Suprapubic skin (tissue), 4 donors: ENCODE measurements around the gene TPRN. TPM values are rescaled to one million over a fixed set of nuclear protein-coding genes. Genes with fewer than 3 reads are reported as not detected.

Experiments used
- DNase-seq, 2 donors: peaks; one replicate each; pipeline ENCODE4 v3.0.0-alpha.2; 2019; ENCODE audit warnings: low spot score in 2 of 2
- H3K27ac ChIP-seq: fragments of 200-600 bp; sonication (generic); one replicate; pipeline ENCODE4 v1.5.1; 2019
- H3K27me3 ChIP-seq: fragments of 200-600 bp; sonication (generic); one replicate; pipeline ENCODE4 v1.5.1; 2019
- H3K36me3 ChIP-seq: fragments of 200-600 bp; sonication (generic); one replicate; pipeline ENCODE4 v1.5.1; 2019
- H3K4me1 ChIP-seq: fragments of 200-600 bp; sonication (generic); one replicate; pipeline ENCODE4 v1.5.1; 2019
- H3K4me3 ChIP-seq: fragments of 200-600 bp; sonication (generic); one replicate; pipeline ENCODE4 v1.5.1; 2019; ENCODE audit warnings: mild to moderate bottlenecking
- H3K9me3 ChIP-seq: fragments of 200-600 bp; sonication (generic); one replicate; pipeline ENCODE4 v1.5.1; 2019
- EP300 ChIP-seq: sonication (generic); formaldehyde crosslinking; IDR thresholded peaks from one replicate; pipeline ENCODE4 v1.6.1; 2017; ENCODE audit warnings: antibody characterized with exemption
- POLR2A ChIP-seq, 2 donors: fragments of 450-650 bp; IDR thresholded peaks; one replicate each; pipeline ENCODE4 v1.6.1; 2017; ENCODE audit warnings: antibody characterized with exemption in 2 of 2, mild to moderate bottlenecking in 2 of 2, moderate library complexity in 2 of 2
- POLR2AphosphoS5 ChIP-seq, 3 donors: sonication (generic); formaldehyde crosslinking; IDR thresholded peaks; one replicate each; pipeline ENCODE4 v1.6.1; 2017; ENCODE audit warnings: antibody characterized with exemption in 3 of 3
- WGBS: methylation state at CpG from one replicate; pipeline ENCODE4 v1.1.5; 2018; 5-methylcytosine and 5-hydroxymethylcytosine counted together
- total RNA-seq, 4 donors: library from RNA; depleted of rRNA; stranded (reverse); fragments of >200 nt; gene quantifications; one replicate each; pipeline ENCODE4 v1.1.0, GENCODE V29; 2016
- TF ChIP-seq, protein P1 (sequence below), 2 donors: fragments of 200-600 bp in 1 of 2; fragments of 450-650 bp in 1 of 2; sonication (generic) in 1 of 2; IDR thresholded peaks; one replicate each; pipeline ENCODE4 v1.5.1; 2016 to 2019; ENCODE audit warnings: antibody characterized with exemption in 2 of 2, mild to moderate bottlenecking in 1 of 2, moderate library complexity in 1 of 2

Gene TPRN
- total RNA-seq, 4 donors from 2014 or later: 12.6 to 23.6 (median 18.7) TPM

DNA sequence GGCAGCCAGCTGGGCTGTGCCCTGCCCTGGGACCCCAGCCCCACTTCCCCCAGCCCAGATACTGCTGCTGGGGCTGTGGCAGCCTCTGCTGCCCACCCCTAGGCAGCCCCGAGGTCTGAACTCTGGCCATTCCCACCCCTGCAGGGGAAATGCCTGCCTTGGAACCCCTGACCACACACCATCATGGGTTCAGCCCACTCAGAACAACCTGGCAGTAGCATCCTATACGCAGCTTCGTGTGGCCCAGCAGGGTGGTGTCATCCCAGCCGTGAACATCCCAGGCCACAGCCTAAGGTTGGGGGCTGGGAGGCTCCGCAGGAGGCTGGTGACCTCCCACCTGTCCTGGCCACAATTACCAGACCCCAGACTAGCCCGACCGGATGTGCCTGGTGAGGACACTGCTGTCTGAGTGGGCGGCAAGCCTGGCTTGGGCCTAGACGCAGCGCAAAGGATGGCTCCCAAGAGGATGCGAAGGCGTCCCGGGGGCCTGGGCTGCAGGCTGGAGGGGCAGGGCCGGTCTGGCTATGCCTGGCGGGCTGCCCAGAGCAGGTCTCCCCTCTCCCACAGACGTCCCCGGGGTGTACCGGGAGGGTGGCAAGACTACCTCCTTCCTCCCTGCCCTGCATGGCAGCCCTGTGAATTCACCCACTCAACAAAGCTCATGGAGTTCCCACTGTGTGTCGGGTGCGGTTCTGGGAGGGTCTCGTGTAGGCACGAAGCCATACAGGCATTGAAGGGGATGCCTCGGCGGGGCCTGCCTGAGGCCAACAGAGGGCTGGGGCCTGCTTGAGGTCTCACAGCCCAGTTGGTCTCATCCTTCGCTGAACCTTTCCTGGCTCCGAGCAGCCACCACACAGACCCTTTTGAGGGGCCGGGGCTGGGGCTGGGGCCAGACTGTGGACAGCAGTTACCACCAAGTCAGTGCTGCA is 28.7 kb upstream of the TPRN start:
- Histone ChIP-seq H3K27ac (no peak overlapping the region), H3K27me3 (peaks cover 61% of the 10 kb centered on the region), H3K9me3 (no peaks in the 10 kb centered on the region), H3K36me3 (no peaks in the 10 kb centered on the region), H3K4me3 (no peak overlapping the region), H3K4me1 (peaks cover 35% of the 10 kb centered on the region)
- TF ChIP-seq POLR2AphosphoS5 (IDR thresholded peaks at IDR 0.05) (no peak), POLR2A (IDR thresholded peaks at IDR 0.05) (no peak), EP300 (no peak)
- TF ChIP-seq, protein P1, sequence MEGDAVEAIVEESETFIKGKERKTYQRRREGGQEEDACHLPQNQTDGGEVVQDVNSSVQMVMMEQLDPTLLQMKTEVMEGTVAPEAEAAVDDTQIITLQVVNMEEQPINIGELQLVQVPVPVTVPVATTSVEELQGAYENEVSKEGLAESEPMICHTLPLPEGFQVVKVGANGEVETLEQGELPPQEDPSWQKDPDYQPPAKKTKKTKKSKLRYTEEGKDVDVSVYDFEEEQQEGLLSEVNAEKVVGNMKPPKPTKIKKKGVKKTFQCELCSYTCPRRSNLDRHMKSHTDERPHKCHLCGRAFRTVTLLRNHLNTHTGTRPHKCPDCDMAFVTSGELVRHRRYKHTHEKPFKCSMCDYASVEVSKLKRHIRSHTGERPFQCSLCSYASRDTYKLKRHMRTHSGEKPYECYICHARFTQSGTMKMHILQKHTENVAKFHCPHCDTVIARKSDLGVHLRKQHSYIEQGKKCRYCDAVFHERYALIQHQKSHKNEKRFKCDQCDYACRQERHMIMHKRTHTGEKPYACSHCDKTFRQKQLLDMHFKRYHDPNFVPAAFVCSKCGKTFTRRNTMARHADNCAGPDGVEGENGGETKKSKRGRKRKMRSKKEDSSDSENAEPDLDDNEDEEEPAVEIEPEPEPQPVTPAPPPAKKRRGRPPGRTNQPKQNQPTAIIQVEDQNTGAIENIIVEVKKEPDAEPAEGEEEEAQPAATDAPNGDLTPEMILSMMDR (IDR thresholded peaks at IDR 0.05): no peak
- DNase-seq: no peak
- 50% methylated on average over 14 of the region's 27 CpGs for WGBS

DNA sequence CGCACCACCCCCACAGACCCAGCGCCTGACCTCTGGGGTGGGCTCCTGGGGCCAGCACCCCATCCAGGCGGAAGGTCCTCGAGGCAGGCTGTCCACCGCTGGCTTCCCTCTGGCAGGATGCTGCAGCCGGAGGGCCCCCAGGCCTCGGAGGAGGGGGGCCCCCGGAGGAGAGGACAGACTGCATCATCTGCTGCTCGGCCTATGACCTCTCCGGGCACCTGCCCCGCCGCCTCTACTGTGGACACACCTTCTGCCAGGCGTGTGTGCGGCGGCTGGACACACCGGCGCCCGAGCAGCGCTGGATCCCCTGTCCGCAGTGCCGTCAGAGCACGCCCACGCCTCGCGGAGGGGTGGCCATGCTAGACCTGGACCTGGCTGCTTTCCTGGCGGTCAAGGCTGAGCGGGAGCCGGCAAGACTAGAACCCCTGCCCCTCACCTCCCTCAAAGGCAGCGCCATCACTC is 28.0 kb upstream of the TPRN start:
- Histone ChIP-seq H3K4me1 (peaks cover 40% of the 10 kb centered on the region), H3K9me3 (no peaks in the 10 kb centered on the region), H3K27me3 (peaks cover 55% of the 10 kb centered on the region), H3K36me3 (no peaks in the 10 kb centered on the region), H3K27ac (no peak overlapping the region), H3K4me3 (no peak overlapping the region)
- TF ChIP-seq, protein P1 (IDR thresholded peaks at IDR 0.05): no peak
- TF ChIP-seq EP300 (no peak), POLR2AphosphoS5 (IDR thresholded peaks at IDR 0.05) (no peak), POLR2A (IDR thresholded peaks at IDR 0.05) (no peak)
- DNase-seq: no peak
- WGBS: 56% methylated on average over 16 of the region's 29 CpGs

DNA sequence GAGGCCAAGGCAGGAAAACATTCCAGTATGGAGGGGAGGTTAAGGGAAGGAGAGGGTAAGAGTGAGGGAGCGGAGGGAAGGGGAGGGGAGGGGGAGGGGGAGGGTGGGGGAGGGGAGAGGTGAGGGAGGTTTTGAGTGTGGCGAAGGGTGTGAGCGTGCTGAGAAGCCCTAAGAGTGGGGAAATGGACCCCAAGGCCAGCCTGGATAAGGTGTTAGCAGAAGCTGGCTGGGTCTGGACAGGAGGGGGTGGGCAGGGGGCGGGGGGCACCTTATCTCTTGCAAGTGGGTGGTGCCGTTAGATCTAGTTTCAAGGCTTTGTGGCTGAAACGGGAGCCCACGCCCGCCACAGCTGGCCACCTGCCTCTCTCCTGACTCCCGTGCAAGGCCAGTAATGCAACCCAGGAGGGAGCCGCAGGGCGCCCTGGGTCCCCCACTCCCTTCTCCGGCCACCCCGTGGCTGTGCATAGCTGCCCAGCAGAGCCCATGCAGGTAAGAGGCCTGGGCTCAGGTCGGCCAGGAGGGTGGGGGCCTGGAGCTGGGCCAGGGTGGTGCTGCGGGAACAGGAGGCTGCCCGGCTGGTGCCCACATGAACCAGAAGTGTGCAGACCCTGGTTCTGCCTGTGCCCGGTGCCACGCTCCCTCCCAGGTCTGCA is 27.4 kb upstream of the TPRN start:
- H3K27me3 ChIP-seq: peaks cover 49% of the 10 kb centered on the region
- H3K36me3 ChIP-seq: no peaks in the 10 kb centered on the region
- peaks cover 42% of the 10 kb centered on the region for H3K4me1 ChIP-seq
- no peak overlapping the region for H3K27ac ChIP-seq
- no peak overlapping the region for H3K4me3 ChIP-seq
- TF ChIP-seq EP300 (no peak), POLR2A (IDR thresholded peaks at IDR 0.05) (no peak), POLR2AphosphoS5 (IDR thresholded peaks at IDR 0.05) (no peak)
- TF ChIP-seq, protein P1 (IDR thresholded peaks at IDR 0.05): no peak
- WGBS: 34% methylated on average over 12 of the region's 18 CpGs
- no peaks in the 10 kb centered on the region for H3K9me3 ChIP-seq
- no peak for DNase-seq

DNA sequence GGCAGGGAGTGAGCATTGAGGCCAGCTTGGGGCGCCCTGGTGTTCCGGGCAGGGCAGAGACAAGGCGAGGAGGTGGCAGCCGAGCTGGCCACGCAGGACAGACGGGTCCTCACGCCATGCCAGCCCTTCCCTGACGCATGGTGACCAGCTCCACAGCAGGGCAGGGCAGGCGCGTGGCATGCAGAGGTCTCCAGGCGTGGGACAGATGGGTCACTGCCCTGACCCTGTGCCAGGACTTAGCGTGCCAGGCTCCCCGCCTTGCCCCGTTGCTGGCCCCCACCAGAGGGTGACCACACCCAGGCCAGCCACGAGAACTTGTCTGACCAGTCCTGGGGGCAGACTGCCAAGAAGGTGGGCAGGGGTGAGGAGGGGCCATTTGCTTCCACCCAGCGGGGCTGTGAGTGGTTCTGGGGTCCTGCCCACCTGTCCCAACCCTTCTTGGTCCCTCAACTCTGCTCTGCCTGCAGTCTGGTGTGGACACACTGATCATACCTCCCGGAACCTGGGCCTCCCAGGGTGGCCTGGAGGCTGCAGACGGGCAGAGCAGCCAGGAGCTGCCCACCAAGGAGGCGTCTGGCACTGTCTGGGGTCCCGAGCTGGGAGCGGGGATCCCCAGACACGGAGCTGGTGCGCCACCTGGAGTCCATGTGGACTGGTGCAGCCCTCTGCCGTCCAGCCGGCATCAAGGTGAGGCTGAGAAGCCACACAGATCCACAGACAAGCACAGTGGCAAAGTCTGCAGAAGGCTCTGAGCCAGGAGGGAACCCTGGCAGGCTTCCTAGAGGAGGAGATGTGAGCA is 26.7 kb upstream of the TPRN start, which contains the start of gene RNF224:
TSS of gene RNF224 (plus strand) at position 449 of the 799 bp plus-strand sequence. CDS start 834 bp downstream, outside the sequence.
- Histone ChIP-seq H3K27me3 (peaks cover 42% of the 10 kb centered on the region), H3K27ac (peak within 1 kb of the TSS; percentile 24), H3K4me1 (peaks cover 49% of the 10 kb centered on the region), H3K4me3 (no peak within 1 kb of the TSS), H3K36me3 (no peaks in the 10 kb centered on the region), H3K9me3 (no peaks in the 10 kb centered on the region)
- TF ChIP-seq EP300: no peak
- TF ChIP-seq, protein P1 (IDR thresholded peaks at IDR 0.05): peak; percentile 75 to 89
- no peak for TF ChIP-seq POLR2A (IDR thresholded peaks at IDR 0.05)
- no peak for DNase-seq
- WGBS: 26% methylated on average over 7 of the region's 25 CpGs
